Muscle of leg (tissue), 11 donors: ENCODE measurements around the gene KCNMA1. TPM values are rescaled to one million over a fixed set of nuclear protein-coding genes. Genes with fewer than 3 reads are reported as not detected.
A peak's percentile ranks its signal among the peaks of the same experiment; 100 is the strongest.

Source experiments
- DNase-seq: peaks from one replicate; pipeline ENCODE4 v3.0.0; 2013
- H3K27ac ChIP-seq: one replicate; pipeline ENCODE4 v1.5.1; 2013; ENCODE audit warnings: mild to moderate bottlenecking, low read length, control low read depth
- H3K27me3 ChIP-seq: one replicate; pipeline ENCODE4 v1.6.1; 2013; ENCODE audit warnings: low read length; ENCODE audit not compliant: control insufficient read depth, insufficient read depth
- H3K36me3 ChIP-seq: one replicate; pipeline ENCODE4 v1.6.1; 2013; ENCODE audit warnings: low read length; ENCODE audit not compliant: control insufficient read depth, insufficient read depth
- H3K4me1 ChIP-seq: one replicate; pipeline ENCODE4 v1.6.1; 2013; ENCODE audit warnings: low read length; ENCODE audit not compliant: control insufficient read depth, insufficient read depth
- H3K4me3 ChIP-seq: one replicate; pipeline ENCODE4 v1.5.1; 2013; ENCODE audit warnings: low read length, control low read depth
- H3K9me3 ChIP-seq: replicated peaks from 2 replicates; pipeline ENCODE4 v1.6.1; 2013; ENCODE audit warnings: low read depth, low read length; ENCODE audit not compliant: control insufficient read depth
- WGBS: methylation state at CpG from one replicate; pipeline ENCODE4 v1.1.5; 2013; ENCODE audit warnings: missing lambda C conversion rate; ENCODE audit not compliant: insufficient coverage; 5-methylcytosine and 5-hydroxymethylcytosine counted together
- polyA plus RNA-seq, 8 donors: library from polyadenylated mRNA; unstranded; fragments of 120-200 nt; gene quantifications; one replicate each; pipeline versions ENCODE4 v1.2.1 to v1.2.3, GENCODE V29; 2013; ENCODE audit warnings: inconsistent platforms in 1 of 8, low replicate concordance in 1 of 8; ENCODE audit not compliant: insufficient read length in 8 of 8, insufficient read depth in 1 of 8
- total RNA-seq: library from RNA; stranded (reverse); fragments of 120-200 nt; gene quantifications from one replicate; pipeline ENCODE4 v1.2.4, GENCODE V29; 2013

Gene KCNMA1
- total and polyA plus RNA-seq, 9 donors = 12.7 to 23.3 (median 18.2) TPM

DNA sequence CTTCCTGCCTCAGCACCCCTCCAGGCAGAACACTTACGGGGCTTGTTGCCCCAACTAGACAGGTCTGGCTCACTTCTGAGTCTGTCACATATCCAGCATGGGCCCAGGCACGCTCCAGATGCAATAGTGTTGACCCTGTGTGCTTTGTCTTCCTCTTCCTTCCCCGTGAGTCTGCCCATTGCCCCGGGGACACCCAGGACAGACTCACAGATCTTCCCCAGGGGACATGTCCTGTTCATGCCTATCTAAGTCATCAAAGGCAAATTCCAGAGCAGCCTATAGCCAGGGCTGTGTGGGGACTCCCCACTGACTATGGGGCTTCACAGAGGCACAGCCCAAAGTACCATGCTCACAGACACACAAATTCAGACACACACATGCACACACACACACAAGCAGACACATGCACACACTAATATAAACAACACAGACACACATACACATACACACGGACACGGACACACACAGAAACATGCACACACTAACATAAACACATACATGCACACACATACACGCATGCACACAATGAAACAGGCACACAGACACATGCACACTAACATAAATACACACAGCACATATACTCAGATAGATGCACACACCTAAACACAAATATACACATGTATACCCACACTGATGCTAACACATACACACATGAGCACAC is 175.8 kb downstream of the KCNMA1 start:
- H3K9me3 ChIP-seq = no peaks in the 10 kb centered on the region
- H3K27ac ChIP-seq = no peak overlapping the region
- no peak for DNase-seq
- no peaks in the 10 kb centered on the region for H3K27me3 ChIP-seq
- H3K4me3 ChIP-seq = no peak overlapping the region
- WGBS = 87% methylated on average over 7 of the region's 7 CpGs
- no peaks in the 10 kb centered on the region for H3K36me3 ChIP-seq
- peaks cover 18% of the 10 kb centered on the region for H3K4me1 ChIP-seq

DNA sequence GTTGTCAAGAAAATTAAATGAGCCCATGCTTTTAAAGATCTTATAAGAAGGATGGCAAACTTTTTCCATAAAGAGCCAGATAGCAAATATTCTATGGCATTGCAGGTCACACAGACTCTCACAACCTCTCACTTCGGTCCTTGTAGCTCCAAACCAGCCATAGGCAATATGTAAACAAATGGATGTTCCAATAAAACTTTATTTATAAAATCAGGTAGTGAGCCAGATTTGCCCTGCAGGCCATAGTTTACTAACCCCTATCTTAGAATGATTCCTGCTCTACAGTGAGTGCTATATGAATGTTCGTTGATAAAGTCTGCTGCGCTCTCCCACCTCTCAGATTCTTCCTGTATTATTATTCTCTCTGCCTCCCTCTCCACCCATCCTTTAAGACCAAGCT is 177.7 kb downstream of the KCNMA1 start:
- Histone ChIP-seq H3K4me3 (no peak overlapping the region), H3K9me3 (no peaks in the 10 kb centered on the region), H3K27ac (no peak overlapping the region), H3K36me3 (no peaks in the 10 kb centered on the region), H3K4me1 (peaks cover 21% of the 10 kb centered on the region), H3K27me3 (no peaks in the 10 kb centered on the region)
- WGBS = no CpG with 5 or more reads among the region's 3 CpGs
- DNase-seq = no peak

DNA sequence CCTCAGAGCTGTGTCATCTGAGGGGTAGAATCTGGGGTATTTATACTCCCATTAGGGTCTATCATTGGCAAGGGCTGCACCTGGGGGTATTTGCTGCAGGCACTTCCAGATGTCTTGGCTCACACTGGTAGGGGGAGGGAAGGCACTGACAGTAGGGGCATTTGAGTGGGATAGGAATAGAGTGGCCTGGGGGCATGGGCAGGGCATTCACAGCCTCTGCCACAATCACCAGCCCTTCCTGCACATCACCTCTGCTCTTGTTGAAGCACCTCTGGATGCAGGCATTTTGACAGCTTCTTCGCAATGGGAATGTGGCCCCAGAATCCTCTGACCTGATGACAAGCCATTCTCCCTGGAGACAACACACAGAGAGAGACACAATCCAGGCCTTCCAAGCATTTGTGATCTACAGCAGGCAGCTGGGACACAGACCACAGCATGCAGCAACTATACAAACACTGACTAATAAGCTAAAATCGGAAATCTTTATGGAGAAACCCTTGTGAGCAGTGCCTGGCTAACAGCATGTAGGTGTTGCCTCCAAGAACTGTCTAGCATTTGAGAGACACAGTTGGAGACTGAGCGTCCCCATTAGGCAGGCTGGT is 178.5 kb downstream of the KCNMA1 start:
- H3K27me3 ChIP-seq = no peaks in the 10 kb centered on the region
- 64% methylated on average over 1 of the region's 3 CpGs for WGBS
- H3K36me3 ChIP-seq = no peaks in the 10 kb centered on the region
- H3K27ac ChIP-seq = no peak overlapping the region
- no peaks in the 10 kb centered on the region for H3K9me3 ChIP-seq
- peaks cover 21% of the 10 kb centered on the region for H3K4me1 ChIP-seq
- H3K4me3 ChIP-seq = no peak overlapping the region
- DNase-seq = no peak

- peaks cover 13% of the 10 kb centered on the region for H3K4me1 ChIP-seq
- H3K27me3 ChIP-seq = no peaks in the 10 kb centered on the region
- no peaks in the 10 kb centered on the region for H3K36me3 ChIP-seq
- 14% methylated on average over 6 of the region's 7 CpGs for WGBS
- H3K27ac ChIP-seq = no peak overlapping the region
- H3K9me3 ChIP-seq = no peaks in the 10 kb centered on the region
- DNase-seq = peak; percentile 52
- H3K4me3 ChIP-seq = no peak overlapping the region
Observed at GRCh38 chr10:77457721-77458120, 179.9 kb downstream of the KCNMA1 start.

DNA sequence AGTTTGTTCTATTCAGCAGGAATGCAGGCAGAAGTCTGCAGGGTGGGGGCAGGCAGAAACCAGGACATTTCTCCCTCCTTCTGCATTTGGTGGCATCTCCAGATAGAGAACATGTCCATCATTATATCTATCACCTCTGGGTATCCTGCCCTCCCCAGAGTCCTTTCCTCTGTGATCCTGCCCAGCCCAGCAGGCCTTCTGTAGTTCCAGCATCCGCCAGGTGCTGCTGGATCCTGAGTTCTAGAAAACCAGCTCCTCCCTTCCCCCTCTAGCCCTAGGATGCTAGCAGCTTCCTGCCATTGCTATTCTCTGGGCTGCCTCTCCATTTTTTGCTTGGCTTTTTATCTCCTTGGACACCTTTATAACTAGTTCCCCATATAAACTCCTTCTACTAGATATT is 180.3 kb downstream of the KCNMA1 start:
- DNase-seq = no peak
- no peaks in the 10 kb centered on the region for H3K27me3 ChIP-seq
- no peak overlapping the region for H3K27ac ChIP-seq
- H3K36me3 ChIP-seq = no peaks in the 10 kb centered on the region
- H3K9me3 ChIP-seq = no peaks in the 10 kb centered on the region
- H3K4me3 ChIP-seq = no peak overlapping the region
- H3K4me1 ChIP-seq = peaks cover 13% of the 10 kb centered on the region
- WGBS = 80% methylated on average over 1 of the region's 1 CpG

DNA sequence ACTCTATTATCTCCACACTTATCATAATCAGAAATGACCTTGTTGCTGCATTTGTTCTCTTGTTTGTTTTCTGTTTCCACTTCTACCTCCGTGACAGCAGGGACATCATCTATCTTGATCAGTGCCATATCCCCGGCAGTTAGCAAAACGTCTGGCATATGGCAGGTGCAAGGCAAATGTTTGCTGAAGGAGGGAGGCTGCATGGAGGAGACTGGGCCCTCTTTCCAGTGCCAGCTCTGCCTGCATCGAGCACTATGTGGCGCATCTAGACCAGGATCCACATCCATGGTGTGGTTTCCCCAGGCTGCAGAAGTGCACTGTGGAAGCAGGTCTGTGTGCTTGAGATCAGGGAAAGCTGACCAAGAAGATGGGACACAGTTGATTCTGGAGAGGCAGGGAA is 181.2 kb downstream of the KCNMA1 start:
- Histone ChIP-seq H3K27me3 (no peaks in the 10 kb centered on the region), H3K36me3 (no peaks in the 10 kb centered on the region), H3K4me3 (no peak overlapping the region), H3K4me1 (peaks cover 13% of the 10 kb centered on the region), H3K27ac (no peak overlapping the region), H3K9me3 (no peaks in the 10 kb centered on the region)
- 63% methylated on average over 5 of the region's 5 CpGs for WGBS
- no peak for DNase-seq

DNA sequence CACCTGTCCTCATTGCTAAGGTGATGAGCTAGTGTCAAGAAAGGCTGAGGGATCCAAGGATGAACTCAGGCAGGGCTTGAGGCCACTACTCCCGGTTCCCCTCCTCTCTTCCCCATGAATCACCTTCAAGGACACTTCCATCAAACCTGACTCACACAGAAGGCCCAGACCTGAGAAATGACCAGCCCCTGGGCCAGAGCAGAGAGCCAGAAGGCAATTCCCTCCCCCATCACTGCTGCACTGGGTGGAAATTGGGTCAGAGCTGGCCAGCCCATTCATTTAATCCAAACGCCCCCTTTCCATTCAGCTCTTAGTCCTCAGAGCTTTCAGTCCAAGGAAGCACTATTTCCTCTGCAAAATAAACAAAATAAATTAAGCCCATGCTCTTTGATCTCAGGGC is 182.0 kb downstream of the KCNMA1 start:
- no peaks in the 10 kb centered on the region for H3K27me3 ChIP-seq
- DNase-seq = no peak
- no peak overlapping the region for H3K4me3 ChIP-seq
- 100% methylated on average over 1 of the region's 2 CpGs for WGBS
- H3K27ac ChIP-seq = no peak overlapping the region
- no peaks in the 10 kb centered on the region for H3K9me3 ChIP-seq
- H3K36me3 ChIP-seq = no peaks in the 10 kb centered on the region
- peaks cover 13% of the 10 kb centered on the region for H3K4me1 ChIP-seq

DNA sequence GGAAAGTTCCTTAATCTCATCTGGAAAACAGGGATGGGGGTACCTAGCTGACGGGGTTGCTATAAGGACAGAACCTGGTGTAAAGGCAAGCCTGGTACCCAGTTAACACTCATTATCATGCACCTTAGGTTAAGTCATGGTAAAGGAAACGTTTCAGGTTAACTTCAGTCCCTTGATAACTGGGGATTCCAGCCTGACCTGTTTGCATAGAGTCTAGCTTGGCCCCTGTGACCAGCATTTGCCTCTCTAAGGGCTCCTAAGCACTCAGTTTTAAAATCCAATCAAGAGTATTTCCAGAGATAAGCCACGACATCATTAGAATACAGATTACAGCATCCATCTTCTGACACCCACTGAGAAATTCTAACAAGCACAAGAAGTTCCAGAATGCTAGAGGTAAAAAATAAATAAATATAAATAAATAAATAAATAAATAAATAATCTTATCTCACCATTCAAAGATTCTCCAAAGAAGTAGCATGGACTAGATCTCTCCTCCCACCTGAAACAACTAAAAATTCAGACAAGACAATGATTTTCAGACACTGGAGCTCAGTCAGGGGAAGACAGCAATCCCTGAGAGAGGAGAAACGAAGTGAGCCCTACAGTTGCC is 184.6 kb downstream of the KCNMA1 start:
- no peak for DNase-seq
- 25% methylated on average over 1 of the region's 4 CpGs for WGBS
- H3K27ac ChIP-seq = no peak overlapping the region
- H3K4me3 ChIP-seq = no peak overlapping the region
- no peaks in the 10 kb centered on the region for H3K27me3 ChIP-seq
- no peaks in the 10 kb centered on the region for H3K36me3 ChIP-seq
- H3K4me1 ChIP-seq = peaks cover 10% of the 10 kb centered on the region
- H3K9me3 ChIP-seq = no peaks in the 10 kb centered on the region

- no peak for DNase-seq
- Histone ChIP-seq H3K27me3 (no peaks in the 10 kb centered on the region), H3K36me3 (no peaks in the 10 kb centered on the region), H3K4me3 (no peak overlapping the region), H3K4me1 (peaks cover 3% of the 10 kb centered on the region), H3K9me3 (no peaks in the 10 kb centered on the region), H3K27ac (no peak overlapping the region)
- WGBS = no CpG with 5 or more reads among the region's 2 CpGs
Observed at GRCh38 chr10:77451886-77452285, 185.7 kb downstream of the KCNMA1 start.

GRCh38 chr10:77448226-77448625 is 189.4 kb downstream of the KCNMA1 start:
- Histone ChIP-seq H3K9me3 (no peaks in the 10 kb centered on the region), H3K27me3 (no peaks in the 10 kb centered on the region), H3K4me3 (no peak overlapping the region), H3K27ac (no peak overlapping the region), H3K36me3 (no peaks in the 10 kb centered on the region), H3K4me1 (no peaks in the 10 kb centered on the region)
- DNase-seq = no peak
- WGBS = no CpG with 5 or more reads among the region's 5 CpGs
